Glomerular visceral epithelial cell (primary cell): ENCODE results near the gene SLIT3.

Source experiments
- DNase-seq: peaks from one replicate; pipeline ENCODE4 v3.0.0-alpha.2; 2016; ENCODE audit errors: extremely low spot score

SLIT3 gene

DNA sequence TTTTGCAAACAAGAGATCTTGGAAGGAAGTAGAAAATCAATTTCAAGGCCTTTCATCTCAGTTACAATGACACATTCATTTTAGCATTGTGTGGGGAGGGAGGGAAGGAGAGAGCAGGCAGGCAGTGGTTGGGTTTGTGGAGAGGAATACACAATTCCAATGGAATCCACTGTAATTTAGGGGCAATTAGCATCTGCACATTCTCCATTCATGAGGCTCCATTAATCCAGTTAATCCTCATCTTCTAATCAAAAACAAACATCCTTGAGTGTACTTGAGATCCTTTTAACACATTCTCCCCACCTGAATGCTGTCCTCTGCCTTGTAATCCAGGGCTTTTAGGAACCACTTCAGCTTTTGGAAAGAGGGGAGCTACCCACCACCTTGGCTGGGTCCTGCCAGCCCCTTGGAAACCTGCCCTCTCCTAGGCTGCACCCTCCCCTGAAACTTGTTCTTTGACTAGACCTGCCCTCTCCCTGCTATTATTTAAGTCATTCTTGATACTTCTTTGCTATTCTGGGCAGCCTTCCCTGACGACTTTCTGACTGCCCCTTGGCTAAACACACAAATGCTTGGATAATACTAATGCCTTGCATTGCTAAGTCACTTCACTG, 271.2 kb downstream of the SLIT3 start:
- no peak for DNase-seq

DNA sequence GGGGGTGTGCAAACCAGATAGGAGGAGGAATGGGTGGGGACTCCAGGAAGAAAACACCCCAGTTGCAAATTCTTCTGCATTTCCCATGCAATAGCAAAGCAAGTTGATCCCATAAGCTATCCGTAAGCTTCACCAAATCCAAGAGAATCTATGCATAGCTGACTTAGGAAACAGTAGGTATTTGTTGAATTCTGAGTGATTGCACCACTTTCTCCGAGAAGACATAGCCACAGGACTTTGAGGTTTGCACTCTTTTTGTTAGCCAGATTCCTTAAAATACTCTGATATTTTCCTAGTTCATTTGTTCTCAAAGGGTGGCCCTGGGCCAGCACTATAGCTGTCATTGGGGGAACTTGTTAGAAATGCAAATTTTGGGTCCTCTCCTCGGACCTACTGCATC, 271.9 kb downstream of the SLIT3 start:
- no peak for DNase-seq

DNA sequence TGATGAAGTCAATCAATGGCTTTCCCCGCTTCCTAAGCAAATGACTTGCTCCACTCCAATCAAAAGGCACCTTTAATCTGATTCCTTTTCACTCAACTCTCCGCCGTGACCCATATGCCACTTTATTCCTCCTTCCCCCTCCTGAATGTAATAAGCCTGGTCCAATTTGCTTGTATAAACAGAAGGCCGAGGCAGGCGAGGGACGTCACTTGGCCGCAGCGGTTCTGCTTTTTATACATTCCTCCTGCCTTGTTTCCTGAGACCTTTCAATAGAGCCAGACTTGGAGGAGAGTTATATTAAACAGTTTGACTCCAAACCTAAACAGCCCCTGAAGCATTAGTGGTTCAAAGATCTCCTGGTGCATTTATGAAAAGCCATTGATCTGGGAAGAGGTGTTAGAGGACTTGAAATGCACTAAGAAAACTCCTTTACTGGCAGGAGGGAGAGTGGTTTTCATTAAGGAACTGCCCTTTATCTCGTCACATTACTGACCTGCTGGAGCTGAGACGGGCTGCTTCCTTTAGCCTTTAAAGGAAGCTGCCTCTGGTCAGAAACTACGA, 273.4 kb downstream of the SLIT3 start:
- no peak for DNase-seq

DNA sequence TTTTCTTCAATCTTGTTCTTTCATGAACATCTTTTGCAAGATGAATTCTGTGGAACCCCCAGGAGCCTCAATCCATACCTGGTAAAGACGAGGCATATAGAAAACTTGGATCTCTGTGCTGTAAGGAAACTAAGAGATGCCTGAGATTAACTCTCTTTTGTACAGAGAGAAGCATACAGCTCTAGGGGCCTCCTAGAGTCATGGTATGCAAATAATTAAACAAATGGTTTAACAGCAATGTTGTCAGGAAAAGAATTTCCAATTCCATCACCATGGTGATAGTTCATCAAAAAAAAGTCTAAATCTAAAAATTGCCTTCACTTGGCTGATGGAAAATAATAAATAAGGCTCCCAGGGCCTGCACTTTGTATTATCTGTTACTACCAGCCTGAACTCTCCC, 275.4 kb downstream of the SLIT3 start:
- no peak for DNase-seq

DNA sequence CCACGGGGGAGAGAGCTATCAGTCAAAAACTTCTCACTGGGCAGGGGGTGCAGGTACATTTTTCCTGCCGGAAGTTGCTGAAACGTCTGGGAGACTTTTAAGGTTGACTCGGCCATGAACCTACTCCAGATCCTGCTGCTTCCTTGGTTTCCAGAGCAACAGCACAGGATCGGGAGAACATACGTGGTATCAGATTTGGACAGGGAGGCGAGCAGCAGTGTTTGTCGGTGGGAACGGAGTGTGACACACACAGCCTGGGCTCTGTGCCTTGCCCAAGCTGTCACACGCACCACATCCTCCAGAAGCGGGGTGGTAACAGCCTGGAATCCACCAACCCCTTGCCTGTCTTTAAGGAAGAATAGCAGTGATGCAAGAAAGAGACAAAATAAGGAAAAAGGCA, 276.5 kb downstream of the SLIT3 start:
- no peak for DNase-seq

DNA sequence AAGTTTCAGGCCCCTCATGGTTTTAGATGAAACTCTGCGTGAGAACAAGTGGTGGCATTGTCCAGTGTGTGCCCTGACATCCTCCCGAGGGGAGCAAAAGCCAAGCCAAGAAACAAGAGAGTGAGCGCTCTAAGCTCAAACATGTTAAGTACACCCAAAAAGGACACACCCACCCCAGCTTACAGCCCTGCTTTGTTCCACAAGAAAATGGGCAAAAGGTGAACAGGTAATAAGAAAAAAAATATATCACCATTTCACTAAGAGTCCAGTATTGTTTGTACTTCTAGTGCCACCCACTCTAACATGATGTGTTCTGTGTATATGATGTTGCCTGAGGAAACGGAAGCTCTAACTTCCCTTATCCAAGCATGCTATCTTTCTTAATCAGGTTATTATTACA, 278.2 kb downstream of the SLIT3 start:
- no peak for DNase-seq

DNA sequence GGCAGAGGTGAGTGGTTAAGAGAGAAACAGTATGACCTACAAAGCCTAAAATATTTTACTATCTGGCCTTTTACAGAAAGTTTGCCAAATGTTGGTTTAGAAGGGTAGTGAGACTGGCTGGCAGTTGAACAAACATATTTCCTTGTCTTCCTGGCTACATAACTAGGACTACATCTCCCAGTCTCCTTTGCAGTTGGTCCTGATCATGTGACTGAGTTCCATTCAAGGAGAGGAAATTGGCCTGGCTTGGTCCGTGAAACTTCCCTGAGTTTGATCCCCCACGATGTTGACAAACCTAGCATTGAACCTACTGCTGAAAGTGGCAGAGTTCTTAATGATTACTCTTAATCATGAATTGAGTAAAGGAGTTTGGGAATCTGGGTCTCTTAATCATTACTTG, 280.8 kb downstream of the SLIT3 start:
- peak; percentile 22 for DNase-seq

DNA sequence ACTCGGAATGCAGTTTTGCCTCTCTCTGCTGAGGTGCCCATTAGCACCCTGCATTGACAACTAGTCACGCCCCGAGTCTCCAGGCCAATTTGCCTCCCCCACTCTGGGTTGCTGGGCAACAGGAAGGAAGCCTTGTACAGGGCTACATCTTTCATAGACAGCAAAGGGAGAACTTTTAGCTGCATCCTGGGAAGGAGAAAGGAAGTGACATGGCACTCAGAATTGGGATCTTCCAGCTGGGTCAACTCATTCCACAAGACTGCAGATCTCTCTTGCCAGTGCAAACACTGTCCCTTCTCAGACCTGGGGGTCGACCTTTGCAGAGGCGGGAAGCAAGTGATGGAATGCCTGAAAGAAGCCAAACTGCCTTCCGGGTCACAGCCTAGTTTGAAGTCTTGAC, 282.0 kb downstream of the SLIT3 start:
- DNase-seq, result no peak

DNA sequence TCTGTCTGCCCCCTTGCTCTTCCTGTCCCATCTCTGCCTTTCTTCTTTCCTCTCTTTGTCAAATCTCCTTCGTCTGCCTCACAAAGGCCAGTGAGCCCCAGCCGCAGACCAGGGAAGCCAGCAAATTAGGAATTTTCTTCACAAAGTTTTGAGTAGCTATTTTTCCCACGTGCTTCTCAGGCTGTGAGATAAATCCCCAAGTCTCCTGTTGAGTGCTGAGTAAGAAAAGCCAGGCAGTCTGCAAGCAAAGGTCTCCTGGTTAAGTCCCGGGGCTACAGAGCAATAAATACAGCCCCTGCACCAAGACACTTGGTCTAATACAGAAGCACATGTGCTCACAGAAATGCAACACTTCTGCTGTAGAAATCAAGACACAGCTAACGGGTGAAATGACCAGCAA, 284.9 kb downstream of the SLIT3 start:
- DNase-seq, result no peak

DNA sequence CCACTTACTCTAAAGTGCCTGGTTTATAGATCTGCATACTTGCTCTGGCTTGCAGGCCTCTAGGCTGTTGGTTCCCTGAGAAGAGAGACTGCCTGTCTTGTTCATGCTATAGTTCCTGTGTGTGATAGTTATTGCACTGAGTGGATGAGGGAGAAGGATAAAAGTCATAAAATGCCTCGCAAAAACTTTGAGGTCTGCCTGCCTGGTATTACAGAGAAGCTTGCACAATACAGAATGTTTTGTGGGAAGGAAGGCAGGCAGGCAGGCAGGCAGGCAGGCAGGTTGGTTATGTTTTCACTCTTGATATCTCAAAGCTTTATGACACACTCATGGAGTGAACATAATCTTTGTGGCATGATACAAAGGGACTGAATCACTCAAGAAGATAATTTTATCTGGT, 287.1 kb downstream of the SLIT3 start:
- DNase-seq, result no peak

DNA sequence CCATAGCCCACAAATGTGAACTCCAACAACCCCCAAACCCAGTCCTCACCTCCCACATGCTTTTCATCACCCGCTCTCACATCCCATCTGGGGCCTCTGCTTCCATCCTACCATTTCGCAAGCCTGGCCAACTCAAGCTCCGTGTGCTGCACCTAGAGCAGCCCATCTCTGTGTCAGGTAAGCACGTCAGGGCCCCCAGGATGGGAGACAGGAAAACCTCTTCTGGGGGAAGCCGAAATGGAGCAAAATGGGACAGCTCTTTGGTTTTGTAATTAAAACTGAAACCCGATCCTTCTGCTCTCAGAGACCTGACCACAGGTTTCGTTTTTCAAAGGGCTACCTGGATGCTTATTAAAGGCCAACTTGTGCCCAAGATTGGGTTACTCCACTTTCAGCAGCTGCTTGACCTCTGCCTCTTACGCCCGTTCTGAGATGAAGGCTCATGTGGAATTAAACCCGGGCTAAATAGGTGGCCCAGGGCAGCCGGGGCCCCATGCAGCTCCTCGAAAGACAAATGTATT, 287.7 kb downstream of the SLIT3 start:
- no peak for DNase-seq

DNA sequence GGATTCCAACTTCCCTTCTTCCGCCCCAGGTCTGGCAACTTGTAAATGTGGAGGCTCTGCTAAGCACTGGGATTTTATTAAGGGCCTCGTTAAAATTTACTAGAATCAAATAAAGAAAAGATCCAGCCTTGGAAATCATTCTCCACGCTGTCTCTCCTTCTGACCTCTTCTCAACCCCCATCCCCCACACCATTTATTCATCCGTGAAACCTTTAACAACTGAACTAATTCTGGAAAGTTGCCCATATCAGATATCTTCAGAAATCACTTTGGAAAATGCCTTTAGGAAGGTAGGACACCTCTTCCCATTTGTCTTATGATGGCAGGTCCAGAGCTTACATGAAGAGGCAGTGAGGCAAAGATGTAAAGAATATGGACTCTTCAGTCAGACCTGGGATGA, 288.5 kb downstream of the SLIT3 start:
- DNase-seq, result no peak

DNA sequence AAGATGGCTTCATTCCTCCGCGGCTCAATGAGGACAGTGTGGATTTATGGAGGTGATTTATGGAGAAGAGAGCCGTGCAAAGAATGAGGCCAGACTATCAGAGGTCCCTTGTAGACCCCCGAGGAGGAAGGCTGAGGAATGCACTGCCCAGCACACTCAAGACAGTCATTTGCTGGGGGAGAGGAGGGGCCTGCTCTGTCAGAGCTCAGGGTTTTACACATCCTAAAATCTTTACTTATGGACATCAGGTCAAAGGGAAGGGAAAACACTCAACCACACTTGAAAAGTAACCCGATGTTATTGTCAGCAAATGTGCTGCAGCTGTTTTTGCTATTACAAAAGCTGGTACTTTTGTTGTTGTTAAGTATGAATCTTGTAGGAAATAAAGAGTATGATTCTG, 289.5 kb downstream of the SLIT3 start:
- no peak for DNase-seq

DNA sequence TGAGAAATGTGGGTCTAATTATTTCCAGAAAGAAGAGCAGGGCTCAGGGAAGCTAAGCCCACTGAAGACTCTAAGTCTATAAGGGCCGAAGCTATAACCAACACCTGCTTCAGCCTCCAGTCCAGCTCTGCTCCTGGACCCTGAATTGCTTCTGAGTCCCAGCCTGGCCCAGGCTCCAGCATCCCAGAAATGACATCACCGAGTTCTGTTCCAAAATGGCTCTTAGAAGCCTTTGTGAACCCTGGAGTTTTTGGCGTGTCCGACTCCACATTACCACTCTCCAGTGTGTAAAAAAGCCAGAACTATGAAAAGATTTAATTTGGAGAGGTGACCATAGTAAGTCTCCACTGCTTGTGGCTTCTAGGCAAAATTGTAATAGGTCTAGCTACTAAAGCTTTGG, 289.9 kb downstream of the SLIT3 start:
- DNase-seq, result no peak

DNA sequence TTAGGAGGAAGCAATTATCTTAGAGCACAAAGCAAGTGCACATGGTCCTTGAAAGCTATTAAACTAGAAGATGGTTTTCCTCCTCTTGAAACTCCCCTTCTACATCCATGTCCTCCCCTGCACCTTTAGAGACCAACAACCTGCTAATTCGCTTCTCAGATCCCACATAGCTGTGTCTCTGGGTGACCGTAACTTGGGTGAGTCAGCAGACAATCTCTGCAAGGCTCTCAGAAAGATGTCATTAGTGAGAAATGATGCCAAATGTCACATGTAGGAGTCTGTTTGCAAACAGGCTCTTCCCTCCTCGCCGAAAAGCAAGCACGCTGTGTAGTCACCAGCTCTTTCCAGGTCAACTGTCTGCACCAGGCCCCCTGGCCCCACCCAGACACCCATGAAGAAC, 291.8 kb downstream of the SLIT3 start:
- DNase-seq, result no peak

DNA sequence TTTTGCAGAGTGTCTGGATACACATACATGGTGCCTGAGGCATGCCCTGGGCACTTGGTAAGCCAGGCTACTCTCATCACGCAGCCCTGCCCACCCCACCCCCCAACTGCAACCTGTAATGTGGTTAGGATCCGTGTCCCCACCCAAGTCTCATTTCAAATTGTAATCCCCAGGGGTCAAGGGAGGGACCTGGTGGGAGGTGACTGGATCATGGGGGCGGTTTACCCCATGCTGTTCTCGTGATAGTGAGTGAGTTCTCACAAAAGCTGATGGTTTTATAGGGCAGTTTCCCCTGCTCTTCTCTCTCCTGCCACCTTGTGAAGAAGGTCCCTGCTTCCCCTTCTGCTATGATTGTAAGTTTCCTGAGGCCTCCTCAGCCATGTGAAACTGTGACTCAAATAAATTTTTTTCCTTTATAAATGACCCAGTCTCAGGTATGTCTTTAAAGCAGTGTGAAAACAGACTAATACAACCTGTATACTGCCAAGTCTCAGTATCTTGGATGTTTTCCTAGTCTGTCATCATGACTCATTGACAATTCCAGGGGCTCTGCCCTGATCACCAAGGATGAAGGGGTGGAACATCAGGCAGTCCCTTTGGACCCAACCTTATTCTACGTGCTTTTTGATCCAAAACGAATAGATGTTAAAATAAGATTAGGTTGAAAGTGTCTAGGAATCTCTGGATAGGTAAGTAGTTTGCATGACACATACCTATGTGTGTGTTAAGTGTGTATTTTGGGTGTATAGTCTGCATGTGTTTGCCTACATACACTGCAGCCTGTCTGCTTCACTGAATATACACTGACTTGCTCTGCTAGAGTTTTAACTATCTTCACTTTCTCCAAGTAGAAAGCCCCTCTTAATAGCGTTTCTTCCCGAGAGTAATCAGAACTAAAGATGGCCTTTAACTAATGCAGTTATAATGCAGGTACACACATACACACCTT, 293.8 kb downstream of the SLIT3 start:
- DNase-seq, result peak; percentile 11

DNA sequence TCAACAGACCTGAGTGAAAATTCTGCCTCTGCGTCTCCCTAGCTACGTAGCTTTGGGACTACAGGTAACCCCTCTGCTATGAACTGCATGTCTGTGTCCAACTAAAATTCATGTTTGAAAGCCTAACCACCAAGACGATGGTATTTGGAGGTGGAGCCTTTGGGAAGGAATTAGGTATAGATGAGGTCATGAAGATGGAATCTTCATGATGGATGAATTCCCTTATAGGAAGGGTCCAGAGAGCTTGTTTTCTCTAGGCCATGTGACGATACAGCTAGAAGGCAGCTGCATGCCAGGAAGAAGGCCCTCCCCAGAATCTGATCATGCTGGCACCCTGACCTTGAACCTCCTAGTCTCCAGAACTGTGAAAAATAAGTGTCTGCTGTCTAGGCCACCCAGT, 296.4 kb downstream of the SLIT3 start:
- peak; percentile 15 for DNase-seq

DNA sequence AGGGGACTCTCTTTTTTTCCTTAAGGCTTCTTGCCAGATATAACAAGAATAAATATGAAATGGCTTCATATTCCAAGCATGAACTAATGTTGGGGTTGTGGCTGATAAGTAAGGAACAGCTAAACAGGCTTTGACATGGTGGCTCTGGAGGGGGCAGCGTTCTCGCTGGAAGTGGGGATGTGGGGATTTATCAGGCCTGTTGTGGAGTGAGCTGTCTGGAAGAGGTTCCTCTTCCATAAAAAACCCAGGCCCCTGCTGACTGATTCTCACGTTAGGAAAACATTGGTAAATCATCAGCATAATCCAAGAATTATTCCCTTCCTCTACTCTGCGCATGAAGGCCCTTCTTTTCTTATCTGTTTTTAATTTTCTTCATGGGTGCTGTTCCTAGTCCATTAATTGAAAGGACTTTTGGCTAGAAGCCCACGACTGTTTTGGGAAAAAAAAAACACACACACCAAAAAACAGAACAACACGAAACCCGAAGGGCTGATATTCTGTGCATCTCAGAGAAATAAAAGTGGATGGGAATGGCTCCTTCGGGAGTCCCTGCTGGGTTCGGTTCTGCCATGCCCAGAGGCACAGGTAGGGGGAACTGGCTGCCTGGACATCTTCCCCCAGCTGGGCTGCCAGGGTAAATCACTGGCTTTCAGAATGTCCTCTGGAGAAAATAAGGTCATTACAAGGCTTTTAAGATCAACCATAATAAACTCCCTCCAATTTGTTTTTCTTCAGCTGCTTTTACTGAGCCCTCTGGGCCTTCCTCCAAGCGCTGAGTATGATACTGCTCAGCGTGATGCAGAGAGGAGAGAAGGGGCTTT, 297.0 kb downstream of the SLIT3 start:
- no peak for DNase-seq

DNA sequence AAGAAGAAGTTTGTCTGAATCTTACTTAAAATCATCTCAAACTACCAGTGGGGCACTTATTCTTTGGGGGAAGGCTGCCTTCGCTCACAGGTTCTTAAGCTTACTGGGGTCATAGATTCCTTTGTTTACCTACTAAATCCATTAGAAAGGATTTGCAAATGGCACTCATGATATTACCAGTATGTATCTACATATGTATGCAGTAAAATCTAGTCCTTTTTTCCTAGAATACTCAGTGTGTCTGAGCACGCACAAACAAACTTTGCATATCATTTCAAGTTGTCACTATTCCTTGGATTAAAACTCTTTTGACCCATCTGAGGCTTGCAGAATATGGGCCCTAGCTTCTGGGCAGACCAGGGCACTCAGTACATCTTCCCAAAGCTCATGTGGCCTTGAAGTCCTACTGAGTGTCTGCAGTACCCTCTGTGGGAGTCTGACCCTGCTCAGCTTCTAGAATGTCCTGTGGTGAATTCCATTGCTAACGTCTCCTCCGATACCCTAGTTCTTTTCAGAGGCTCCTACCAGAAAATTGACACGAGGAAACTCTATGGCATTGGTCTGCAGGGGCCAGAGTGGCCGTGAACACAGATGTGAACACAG, 297.9 kb downstream of the SLIT3 start:
- no peak for DNase-seq

DNA sequence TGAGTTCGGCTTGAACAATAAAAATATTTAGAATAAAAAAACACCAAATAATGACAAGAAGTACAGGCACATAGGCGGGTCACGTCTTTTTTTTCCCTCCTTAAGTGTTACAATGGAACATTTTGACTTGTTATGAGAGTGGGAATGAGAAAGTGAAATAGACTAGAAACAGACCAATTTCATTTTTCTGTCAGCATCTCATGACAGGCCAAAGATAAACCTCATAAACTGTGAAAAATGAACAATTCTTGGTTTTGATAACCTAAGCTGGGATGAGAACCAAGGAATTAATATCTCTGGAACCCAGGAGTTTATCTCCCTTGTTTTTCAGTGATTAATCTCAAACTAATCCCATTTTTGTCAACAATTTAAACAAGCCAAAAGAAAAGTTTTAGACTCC, 299.5 kb downstream of the SLIT3 start:
- DNase-seq, result no peak

DNA sequence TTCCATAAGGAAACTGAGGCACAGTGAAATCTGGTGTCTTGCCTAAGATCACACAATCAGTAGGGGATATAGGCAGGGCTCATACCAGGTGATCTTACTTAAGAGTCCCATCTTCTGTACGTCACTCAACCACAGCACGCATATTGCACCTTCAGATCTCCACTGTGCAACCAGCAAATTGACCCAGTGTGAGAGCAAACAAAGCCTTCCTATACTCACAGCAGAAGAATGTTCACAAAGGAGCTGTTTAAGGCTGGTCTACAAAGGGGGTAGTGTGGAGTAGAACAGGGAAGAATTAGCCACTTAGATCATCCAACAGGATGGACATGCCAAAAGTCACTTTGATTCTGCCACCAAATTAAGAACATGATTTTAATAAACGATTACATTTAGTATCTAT, 305.9 kb downstream of the SLIT3 start:
- no peak for DNase-seq

DNA sequence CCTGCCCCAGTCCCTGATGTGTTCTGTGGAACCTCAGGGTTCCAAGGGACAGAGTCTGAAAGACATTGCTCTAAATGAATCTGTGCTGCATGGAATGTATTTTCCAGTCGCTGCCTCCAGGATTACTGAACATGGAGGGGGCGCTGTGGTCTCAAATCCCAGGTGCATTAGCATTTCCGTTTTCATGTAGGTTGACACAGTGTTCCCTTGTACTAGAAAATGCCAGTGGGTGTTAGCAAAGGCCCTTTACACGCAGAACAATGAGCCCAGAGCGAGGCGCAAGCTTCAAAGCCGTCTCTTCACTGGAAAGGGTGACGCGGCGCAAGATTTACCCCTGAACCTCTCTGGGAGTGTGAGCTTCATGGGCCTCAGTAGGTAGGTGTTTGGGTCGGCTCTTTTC, 308.3 kb downstream of the SLIT3 start:
- no peak for DNase-seq
